ENCODE results near the gene TMEM204. TPM values are rescaled to one million over a fixed set of nuclear protein-coding genes. Genes with fewer than 3 reads are reported as not detected.
"Not testable (repeated sequence)": the region's sequence is repeated elsewhere in the genome, so short reads cannot be mapped to it uniquely, and the experiment has no call there.

The TMEM204 gene
- total RNA-seq, 1 experiment from 2014 or later, result 0.29 TPM

DNA sequence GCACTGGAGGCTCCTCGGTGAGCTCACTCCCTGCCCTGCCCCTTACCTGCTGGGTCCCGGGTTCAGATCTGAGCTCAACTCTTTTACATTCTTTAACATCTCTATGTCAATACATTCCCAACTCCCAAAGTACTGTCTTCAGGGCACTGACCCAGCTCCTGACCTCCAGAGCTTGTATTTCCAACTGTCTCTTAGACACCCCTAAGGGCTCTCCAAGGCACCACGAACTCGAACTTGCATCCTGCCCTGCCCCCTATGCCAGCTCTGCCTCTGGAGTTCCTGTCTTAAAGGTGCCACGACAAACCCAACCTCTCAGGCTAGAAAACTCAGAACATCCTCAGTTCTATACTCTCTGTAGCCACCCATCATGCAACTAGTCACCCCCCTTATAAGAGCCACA, 39.8 kb downstream of the TMEM204 start:
- no peak overlapping the region for H3K4me3 ChIP-seq
- no peak for DNase-seq (ENCODE audit: low read depth in 1 of 2, low spot score in 2 of 2)
- H3K27ac ChIP-seq, result no peak overlapping the region
- H3K27me3 ChIP-seq (replicated peaks), result no peaks in the 10 kb centered on the region
- no peaks in the 10 kb centered on the region for H3K36me3 ChIP-seq
- no peaks in the 10 kb centered on the region for H3K4me1 ChIP-seq (replicated peaks)
- H3K9me3 ChIP-seq (replicated peaks), result no peaks in the 10 kb centered on the region

DNA sequence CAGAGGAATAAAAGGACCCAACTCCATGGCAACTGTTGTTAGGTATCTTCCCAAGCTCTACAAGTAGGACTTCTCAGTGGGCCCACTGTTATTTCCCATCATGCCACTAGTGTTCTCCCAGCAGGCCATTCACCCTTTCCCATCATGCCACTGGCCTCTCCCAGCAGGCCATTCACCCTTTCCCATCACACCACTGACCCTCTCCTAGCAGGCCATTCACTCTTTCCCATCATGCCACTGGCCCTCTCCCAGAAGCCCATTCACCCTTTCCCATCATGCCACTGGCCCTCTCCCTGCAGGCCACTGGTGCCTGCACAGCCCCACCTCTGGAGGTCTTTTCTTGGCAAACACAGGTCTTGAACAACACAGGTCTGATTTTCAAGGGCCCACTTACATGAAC, 42.1 kb downstream of the TMEM204 start:
- Histone ChIP-seq H3K4me3 (no peak overlapping the region), H3K4me1 (replicated peaks) (no peaks in the 10 kb centered on the region), H3K27ac (no peak overlapping the region), H3K36me3 (no peaks in the 10 kb centered on the region), H3K27me3 (replicated peaks) (no peaks in the 10 kb centered on the region), H3K9me3 (replicated peaks) (no peaks in the 10 kb centered on the region)
- DNase-seq (ENCODE audit: low read depth in 1 of 2, low spot score in 2 of 2), result no peak

DNA sequence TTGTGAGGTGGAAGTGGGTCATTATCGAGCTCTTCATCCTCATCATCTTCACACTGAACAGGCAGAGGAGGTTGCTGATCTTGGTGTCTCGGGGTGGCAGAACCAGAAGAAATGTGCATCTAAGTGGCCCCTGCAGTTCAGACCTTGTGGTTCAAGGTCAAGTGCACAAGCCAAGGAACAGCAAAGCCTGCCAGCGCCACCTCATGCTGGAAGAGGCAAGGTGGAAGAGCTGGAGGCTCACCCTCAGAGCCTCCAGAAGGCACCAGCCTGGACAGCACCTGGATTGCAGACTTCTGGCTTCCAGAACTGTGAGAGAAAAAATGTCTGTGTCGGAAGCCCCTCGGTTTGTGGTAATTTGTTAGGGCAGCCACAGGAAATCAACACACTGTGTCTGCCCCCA, 45.7 kb downstream of the TMEM204 start:
- DNase-seq (ENCODE audit: low read depth in 1 of 2, low spot score in 2 of 2), result no peak
- no peaks in the 10 kb centered on the region for H3K27me3 ChIP-seq (replicated peaks)
- H3K36me3 ChIP-seq, result no peaks in the 10 kb centered on the region
- no peaks in the 10 kb centered on the region for H3K9me3 ChIP-seq (replicated peaks)
- no peak overlapping the region for H3K4me3 ChIP-seq
- H3K27ac ChIP-seq, result no peak overlapping the region
- no peaks in the 10 kb centered on the region for H3K4me1 ChIP-seq (replicated peaks)

DNA sequence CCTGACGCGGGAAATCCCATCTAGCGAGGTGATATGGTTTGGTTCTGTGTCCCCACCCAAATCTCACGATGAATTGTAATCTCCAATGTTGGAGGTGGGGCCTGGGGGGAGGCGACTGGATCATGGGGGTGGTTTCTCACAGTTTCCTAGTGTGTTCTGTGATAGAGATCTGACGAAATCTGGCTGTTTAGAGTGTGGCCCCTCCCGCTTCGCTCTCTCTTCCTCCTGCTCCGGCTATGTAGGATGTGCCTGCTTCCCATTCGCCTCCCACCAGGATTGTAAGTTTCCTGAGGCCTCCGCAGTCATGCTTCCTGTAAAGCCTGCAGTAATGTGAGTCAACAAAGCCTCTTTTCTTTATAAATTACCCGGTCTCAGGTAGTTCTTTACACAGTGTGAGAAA, 46.8 kb downstream of the TMEM204 start:
- DNase-seq (ENCODE audit: low read depth in 1 of 2, low spot score in 2 of 2), result no peak
- Histone ChIP-seq H3K9me3 (replicated peaks) (no peaks in the 10 kb centered on the region), H3K4me1 (replicated peaks) (no peaks in the 10 kb centered on the region), H3K27me3 (replicated peaks) (no peaks in the 10 kb centered on the region), H3K27ac (no peak overlapping the region), H3K4me3 (no peak overlapping the region), H3K36me3 (no peaks in the 10 kb centered on the region)

DNA sequence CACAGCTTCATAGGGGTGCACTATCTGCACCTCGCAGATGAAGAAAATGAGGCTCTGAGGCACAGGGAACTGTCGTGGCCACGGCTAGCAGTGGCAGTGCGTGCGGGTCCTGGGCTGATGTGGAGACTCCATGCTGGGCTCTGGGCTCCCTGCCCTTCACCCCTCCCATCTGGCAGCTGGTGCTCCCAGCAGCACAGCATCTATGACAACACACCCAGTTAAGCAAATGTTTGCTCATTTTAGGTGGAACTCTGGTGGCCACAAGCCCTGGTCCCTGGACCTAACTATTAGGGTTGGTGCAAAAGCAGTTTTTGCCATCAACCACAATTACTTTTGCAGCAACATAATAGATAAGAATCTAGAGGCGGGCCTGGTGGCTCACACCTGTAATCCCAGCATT, 47.5 kb downstream of the TMEM204 start:
- Histone ChIP-seq H3K27ac (no peak overlapping the region), H3K4me1 (replicated peaks) (no peaks in the 10 kb centered on the region), H3K36me3 (no peaks in the 10 kb centered on the region), H3K9me3 (replicated peaks) (no peaks in the 10 kb centered on the region), H3K27me3 (replicated peaks) (no peaks in the 10 kb centered on the region), H3K4me3 (no peak overlapping the region)
- no peak for DNase-seq (ENCODE audit: low read depth in 1 of 2, low spot score in 2 of 2)

DNA sequence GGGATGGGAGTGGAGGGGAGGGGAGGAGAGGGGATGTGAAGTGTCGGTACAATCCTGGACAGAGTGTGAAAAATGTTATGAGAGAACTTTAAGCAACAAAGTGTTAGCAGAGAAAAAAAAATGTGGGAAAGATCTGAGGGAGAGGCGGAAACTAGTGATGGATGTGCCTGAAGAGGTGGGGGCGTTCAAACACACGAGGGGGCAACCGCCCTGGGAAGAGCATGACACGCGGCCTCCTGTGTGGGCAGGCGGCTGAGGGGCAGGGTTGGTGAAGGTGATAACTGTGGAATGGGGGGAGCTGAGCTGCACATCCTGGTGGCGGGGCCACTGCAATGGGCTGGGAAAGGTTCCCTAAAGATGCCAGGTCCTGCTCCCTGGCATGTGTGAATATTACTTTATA, 48.3 kb downstream of the TMEM204 start:
- Histone ChIP-seq H3K27ac (no peak overlapping the region), H3K4me1 (replicated peaks) (no peaks in the 10 kb centered on the region), H3K36me3 (no peaks in the 10 kb centered on the region), H3K4me3 (no peak overlapping the region), H3K9me3 (replicated peaks) (no peaks in the 10 kb centered on the region), H3K27me3 (replicated peaks) (no peaks in the 10 kb centered on the region)
- no peak for DNase-seq (ENCODE audit: low read depth in 1 of 2, low spot score in 2 of 2)

DNA sequence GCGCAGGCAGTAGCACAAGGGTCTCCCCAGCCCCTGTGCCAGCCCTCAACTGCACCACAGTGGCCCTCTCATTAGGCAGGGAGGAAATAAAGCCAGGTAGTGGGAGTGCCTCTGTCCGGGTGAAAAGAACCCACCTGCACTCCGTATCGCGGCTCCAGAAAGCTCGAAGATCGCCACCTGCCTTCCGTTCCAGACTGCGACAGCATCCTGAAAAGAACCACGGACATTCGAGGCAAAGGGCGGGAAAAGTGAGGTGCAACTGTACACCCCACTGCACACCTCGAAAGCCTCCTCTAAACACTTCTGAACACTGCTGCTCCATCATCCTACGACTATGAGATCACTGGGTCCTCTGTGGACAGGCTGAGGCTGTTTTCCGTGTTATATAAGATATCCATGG, 49.7 kb downstream of the TMEM204 start:
- Histone ChIP-seq H3K4me1 (replicated peaks) (no peaks in the 10 kb centered on the region), H3K36me3 (no peaks in the 10 kb centered on the region), H3K4me3 (no peak overlapping the region), H3K9me3 (replicated peaks) (no peaks in the 10 kb centered on the region), H3K27me3 (replicated peaks) (no peaks in the 10 kb centered on the region), H3K27ac (no peak overlapping the region)
- no peak for DNase-seq (ENCODE audit: low read depth in 1 of 2, low spot score in 2 of 2)

DNA sequence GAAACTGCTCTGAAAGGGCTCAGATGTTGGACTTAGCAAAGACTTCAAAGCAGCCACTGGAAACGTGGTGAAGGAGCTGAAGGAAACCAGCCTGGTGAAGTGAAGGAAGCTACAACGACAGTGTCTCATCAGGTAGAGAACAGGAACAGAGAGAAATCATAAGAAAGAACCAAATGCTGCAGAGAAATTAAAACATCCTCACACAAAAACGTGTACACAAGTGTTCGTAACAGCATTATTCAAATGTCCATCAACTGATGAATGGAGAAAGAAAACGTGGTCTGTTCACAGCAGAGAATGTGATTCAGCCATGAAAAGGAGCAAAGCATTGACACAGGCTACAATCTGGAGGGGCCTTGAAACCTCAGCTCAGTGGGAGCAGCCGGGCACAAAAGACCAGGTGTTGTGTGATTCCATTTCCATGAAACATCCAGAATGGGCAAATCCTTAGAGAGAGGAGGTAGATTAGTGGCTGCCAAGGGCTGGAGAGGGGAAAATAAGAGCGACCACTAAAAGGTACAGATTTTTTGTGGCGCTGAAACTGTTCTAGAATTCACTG, 51.5 kb downstream of the TMEM204 start:
- Histone ChIP-seq H3K27me3 (replicated peaks) (no peaks in the 10 kb centered on the region), H3K4me3 (no peak overlapping the region), H3K36me3 (no peaks in the 10 kb centered on the region), H3K27ac (no peak overlapping the region), H3K9me3 (replicated peaks) (no peaks in the 10 kb centered on the region), H3K4me1 (replicated peaks) (no peaks in the 10 kb centered on the region)
- no peak for DNase-seq (ENCODE audit: low read depth in 1 of 2, low spot score in 2 of 2)

DNA sequence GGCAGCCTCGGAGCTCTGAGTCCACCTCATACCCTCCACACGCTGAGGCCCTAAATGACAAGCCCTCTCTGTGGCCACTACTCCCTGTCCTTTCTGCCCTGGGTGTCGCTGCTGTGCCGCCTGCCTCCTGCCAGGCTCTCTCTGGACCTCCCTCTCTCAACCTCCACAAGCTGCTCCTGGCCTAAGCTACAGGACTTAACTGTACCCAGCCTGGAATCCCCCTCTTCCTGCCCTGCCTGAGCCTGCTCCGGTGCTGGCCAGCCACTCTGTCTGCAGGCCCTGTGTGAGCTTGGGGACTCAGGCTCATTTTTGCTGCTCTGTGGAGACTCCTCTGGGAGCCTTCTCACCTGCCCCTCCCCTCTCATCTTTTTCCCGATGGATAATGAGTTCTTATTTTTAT, 56.9 kb downstream of the TMEM204 start:
- no peaks in the 10 kb centered on the region for H3K36me3 ChIP-seq
- H3K9me3 ChIP-seq (replicated peaks), result no peaks in the 10 kb centered on the region
- H3K4me1 ChIP-seq (replicated peaks), result no peaks in the 10 kb centered on the region
- no peaks in the 10 kb centered on the region for H3K27me3 ChIP-seq (replicated peaks)
- no peak overlapping the region for H3K27ac ChIP-seq
- no peak overlapping the region for H3K4me3 ChIP-seq
- no peak for DNase-seq (ENCODE audit: low read depth in 1 of 2, low spot score in 2 of 2)

DNA sequence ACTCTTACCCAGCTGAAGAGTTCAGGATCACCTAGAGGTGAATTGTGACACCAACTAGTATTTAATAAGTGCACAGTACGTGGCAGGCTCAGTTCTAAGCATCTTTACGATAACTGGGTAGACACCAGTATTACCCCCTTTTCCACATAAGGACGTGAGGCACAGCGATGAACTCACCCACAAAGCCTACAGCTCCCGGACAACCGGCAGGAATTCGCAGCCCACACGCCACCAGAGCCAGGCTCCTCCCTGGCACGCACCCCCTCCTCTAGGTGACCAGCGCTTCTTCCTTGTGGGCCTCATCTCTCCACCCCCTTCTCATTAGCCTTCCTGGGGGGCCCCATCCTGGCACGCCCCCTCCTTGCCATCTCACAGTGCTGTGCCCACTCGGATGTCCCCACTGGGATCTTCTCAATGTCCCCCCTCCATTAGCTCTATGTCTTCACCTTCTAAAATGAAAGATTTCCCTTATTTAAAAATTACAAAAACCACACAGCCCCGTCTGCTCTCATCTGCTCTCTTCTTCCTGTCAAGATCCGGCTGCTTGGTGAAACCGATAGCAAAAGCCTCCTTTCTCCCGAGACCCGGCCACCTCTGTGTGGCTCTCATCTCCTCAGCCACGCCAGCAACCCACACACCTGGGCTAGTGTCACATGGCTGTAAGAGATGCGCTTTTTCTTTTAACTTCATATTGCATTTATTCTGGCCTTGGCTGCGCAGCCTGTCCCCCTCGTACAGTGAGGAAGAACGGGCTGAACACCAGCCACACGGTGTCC, 57.7 kb downstream of the TMEM204 start:
- Histone ChIP-seq H3K4me3 (no peak overlapping the region), H3K36me3 (no peaks in the 10 kb centered on the region), H3K27me3 (replicated peaks) (no peaks in the 10 kb centered on the region), H3K9me3 (replicated peaks) (no peaks in the 10 kb centered on the region), H3K4me1 (replicated peaks) (no peaks in the 10 kb centered on the region), H3K27ac (no peak overlapping the region)
- DNase-seq (ENCODE audit: low read depth in 1 of 2, low spot score in 2 of 2), result no peak

DNA sequence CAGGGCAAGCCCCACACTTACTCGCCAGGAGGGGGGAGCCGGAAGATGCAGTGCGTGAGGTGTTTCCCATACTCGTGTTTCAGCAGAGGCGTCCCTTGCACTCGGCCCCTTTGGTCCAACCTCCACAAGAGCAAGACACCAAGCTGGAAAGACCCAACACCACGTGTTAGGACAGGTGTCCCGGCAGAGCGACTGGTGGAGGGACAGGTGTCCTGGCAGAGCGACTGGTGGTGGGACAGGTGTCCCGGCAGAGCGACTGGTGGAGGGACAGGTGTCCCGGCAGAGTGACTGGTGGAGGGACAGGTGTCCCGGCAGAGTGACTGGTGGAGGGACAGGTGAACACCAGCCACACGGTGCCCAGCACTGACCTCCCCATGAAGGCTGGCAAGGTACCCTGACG, 59.0 kb downstream of the TMEM204 start:
- Histone ChIP-seq H3K27me3 (replicated peaks) (no peaks in the 10 kb centered on the region), H3K4me1 (replicated peaks) (no peaks in the 10 kb centered on the region), H3K4me3 (no peak overlapping the region), H3K36me3 (no peaks in the 10 kb centered on the region), H3K9me3 (replicated peaks) (no peaks in the 10 kb centered on the region), H3K27ac (no peak overlapping the region)
- no peak for DNase-seq (ENCODE audit: low read depth in 1 of 2, low spot score in 2 of 2)

DNA sequence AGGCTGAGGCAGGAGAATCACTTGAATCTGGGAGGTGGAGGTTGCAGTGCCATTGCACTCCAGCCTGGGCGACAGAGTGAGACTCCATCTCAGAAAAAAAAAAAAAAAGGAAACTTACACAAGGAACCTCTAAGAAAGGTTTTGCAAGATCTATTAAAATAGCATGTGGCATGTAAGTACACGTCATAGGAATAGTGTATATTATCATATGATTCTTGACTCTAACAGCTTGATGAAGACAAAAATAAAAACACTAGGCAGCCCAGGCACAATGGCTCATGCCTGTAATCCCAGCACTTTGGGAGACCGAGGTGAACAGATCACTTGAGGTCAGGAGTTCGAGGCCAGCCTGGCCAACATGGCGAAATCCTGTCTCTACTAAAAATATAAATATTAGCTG, 62.0 kb downstream of the TMEM204 start:
- not testable (repeated sequence) for H3K27ac ChIP-seq; H3K9me3 ChIP-seq (replicated peaks); H3K4me3 ChIP-seq; H3K27me3 ChIP-seq (replicated peaks); H3K4me1 ChIP-seq (replicated peaks); H3K36me3 ChIP-seq; DNase-seq (ENCODE audit: low read depth in 1 of 2, low spot score in 2 of 2)

DNA sequence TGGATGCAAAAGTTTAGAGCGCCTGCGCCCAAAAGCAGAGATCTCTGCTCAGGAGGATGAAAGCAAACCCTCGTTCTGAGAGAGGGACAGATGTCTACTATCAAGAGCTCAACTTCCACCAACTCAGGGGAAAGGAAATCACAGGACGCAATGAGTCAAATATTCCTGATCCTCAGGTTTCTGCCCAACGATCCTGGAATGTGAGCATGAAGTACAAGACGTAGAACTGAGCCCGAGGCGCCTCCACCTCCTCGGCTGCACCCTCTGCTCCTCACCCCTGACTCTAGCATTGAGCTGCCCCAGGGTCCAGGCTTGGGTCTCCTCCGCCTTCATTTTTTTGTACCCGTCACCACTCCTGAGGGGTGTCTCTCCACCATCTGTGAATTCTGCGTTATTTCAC, 63.0 kb downstream of the TMEM204 start:
- Histone ChIP-seq H3K27me3 (replicated peaks) (no peaks in the 10 kb centered on the region), H3K9me3 (replicated peaks) (no peaks in the 10 kb centered on the region), H3K4me3 (no peak overlapping the region), H3K36me3 (no peaks in the 10 kb centered on the region), H3K4me1 (replicated peaks) (no peaks in the 10 kb centered on the region), H3K27ac (no peak overlapping the region)
- no peak for DNase-seq (ENCODE audit: low read depth in 1 of 2, low spot score in 2 of 2)

DNA sequence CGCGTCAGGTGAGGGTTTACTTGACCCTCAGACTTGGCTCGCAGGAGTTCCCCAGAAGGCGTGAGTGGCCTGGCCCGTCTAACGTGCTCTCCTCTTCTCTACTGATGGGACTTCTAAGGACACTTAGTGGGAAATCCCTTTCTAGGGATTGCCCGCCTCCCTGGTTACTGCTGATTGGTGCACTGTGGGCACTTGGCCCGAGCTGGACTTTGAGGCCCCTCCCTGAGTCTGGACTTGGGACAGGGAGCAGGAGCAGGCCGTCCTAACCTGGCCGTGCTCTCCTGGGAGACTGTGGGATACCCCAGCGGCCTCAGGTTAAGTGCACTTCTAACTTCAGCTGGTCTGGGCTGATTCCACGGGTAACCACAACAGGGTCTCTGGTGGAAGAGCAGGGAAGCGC, 63.7 kb downstream of the TMEM204 start:
- Histone ChIP-seq H3K4me1 (replicated peaks) (no peaks in the 10 kb centered on the region), H3K4me3 (no peak overlapping the region), H3K27me3 (replicated peaks) (no peaks in the 10 kb centered on the region), H3K27ac (no peak overlapping the region), H3K9me3 (replicated peaks) (no peaks in the 10 kb centered on the region), H3K36me3 (no peaks in the 10 kb centered on the region)
- no peak for DNase-seq (ENCODE audit: low read depth in 1 of 2, low spot score in 2 of 2)

DNA sequence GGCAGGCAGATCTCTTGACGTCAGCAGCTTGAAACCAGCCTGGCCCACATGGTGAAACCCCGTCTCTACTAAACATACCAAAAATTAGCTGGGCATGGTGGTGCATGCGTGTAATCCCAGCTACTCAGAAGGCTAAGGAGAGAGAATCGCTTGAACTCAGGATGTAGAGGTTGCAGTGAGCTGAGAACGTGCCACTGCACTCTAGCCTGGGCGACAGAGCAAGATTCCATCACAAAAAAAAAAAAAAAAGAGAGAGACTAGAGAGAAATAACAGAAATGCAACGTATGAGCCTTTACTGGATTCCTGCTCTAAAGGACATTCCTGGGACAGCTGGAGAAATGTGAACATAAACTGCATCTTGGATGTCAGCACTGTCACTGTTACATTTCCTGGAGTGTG, 67.6 kb downstream of the TMEM204 start:
- no peak overlapping the region for H3K27ac ChIP-seq
- no peaks in the 10 kb centered on the region for H3K36me3 ChIP-seq
- DNase-seq (ENCODE audit: low read depth in 1 of 2, low spot score in 2 of 2), result no peak
- no peaks in the 10 kb centered on the region for H3K9me3 ChIP-seq (replicated peaks)
- no peaks in the 10 kb centered on the region for H3K4me1 ChIP-seq (replicated peaks)
- no peaks in the 10 kb centered on the region for H3K27me3 ChIP-seq (replicated peaks)
- H3K4me3 ChIP-seq, result no peak overlapping the region

All from SJSA1 (cell line).